Measurements from ENCODE around the gene KLK12.

The KLK12 gene

DNA sequence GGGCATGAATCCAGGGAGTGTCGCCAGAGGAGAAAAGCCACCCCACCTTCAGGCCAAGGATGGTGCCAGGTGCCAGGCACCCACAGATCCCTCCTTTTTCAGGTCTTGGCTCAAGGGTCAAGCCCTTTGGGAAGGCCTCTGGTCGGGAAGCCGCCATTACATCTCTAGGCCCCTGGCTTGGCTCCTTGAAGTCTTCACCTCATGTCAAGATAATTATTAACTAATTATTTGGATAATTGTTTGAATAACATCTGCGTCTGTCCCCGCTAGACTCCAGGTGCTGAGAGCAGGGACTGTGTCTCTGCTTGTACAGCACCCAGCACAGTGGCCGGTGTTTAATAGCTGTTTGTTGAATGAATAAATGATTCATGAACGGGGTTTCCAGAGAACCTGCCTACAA is 28.9 kb upstream of the KLK12 start:
- no peak for TF ChIP-seq TAF1 (IDR thresholded peaks at IDR 0.05; ENCODE audit: borderline replicate concordance, insufficient read depth, low read length)

DNA sequence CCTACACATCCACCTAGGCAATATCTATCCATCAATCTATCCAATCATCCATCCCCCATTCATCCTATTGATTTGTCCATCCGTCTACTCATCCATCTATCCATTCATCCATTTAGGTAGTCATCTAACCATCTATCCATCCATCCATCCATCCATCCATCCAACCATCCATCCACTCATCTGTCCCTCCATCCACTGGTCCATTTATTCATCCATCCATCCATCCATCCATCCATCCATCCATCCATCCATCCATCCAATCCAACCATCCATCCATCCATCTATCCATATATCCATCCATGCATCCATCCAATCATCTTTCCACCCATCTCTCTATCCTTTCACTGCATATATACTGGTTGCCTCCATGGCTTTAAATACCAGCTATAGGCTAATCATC is 26.2 kb upstream of the KLK12 start:
- TF ChIP-seq POLR2AphosphoS5 (IDR thresholded peaks at IDR 0.05; ENCODE audit: low read depth, low read length) = no peak
- no peak for TF ChIP-seq FOXP2 (optimal IDR thresholded peaks at IDR 0.05; ENCODE audit: borderline replicate concordance, extremely low read depth, extremely low read length, insufficient read depth)
- TF ChIP-seq, protein P1, sequence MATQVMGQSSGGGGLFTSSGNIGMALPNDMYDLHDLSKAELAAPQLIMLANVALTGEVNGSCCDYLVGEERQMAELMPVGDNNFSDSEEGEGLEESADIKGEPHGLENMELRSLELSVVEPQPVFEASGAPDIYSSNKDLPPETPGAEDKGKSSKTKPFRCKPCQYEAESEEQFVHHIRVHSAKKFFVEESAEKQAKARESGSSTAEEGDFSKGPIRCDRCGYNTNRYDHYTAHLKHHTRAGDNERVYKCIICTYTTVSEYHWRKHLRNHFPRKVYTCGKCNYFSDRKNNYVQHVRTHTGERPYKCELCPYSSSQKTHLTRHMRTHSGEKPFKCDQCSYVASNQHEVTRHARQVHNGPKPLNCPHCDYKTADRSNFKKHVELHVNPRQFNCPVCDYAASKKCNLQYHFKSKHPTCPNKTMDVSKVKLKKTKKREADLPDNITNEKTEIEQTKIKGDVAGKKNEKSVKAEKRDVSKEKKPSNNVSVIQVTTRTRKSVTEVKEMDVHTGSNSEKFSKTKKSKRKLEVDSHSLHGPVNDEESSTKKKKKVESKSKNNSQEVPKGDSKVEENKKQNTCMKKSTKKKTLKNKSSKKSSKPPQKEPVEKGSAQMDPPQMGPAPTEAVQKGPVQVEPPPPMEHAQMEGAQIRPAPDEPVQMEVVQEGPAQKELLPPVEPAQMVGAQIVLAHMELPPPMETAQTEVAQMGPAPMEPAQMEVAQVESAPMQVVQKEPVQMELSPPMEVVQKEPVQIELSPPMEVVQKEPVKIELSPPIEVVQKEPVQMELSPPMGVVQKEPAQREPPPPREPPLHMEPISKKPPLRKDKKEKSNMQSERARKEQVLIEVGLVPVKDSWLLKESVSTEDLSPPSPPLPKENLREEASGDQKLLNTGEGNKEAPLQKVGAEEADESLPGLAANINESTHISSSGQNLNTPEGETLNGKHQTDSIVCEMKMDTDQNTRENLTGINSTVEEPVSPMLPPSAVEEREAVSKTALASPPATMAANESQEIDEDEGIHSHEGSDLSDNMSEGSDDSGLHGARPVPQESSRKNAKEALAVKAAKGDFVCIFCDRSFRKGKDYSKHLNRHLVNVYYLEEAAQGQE (IDR thresholded peaks at IDR 0.05; ENCODE audit: insufficient read depth in 1 of 2, low read depth in 2 of 2, low read length in 2 of 2) = no peak
- no peak for TF ChIP-seq TAF1 (IDR thresholded peaks at IDR 0.05; ENCODE audit: borderline replicate concordance, insufficient read depth, low read length)
- no peak for TF ChIP-seq SIN3A (IDR thresholded peaks at IDR 0.05; ENCODE audit: borderline replicate concordance, insufficient read depth, low read length)

DNA sequence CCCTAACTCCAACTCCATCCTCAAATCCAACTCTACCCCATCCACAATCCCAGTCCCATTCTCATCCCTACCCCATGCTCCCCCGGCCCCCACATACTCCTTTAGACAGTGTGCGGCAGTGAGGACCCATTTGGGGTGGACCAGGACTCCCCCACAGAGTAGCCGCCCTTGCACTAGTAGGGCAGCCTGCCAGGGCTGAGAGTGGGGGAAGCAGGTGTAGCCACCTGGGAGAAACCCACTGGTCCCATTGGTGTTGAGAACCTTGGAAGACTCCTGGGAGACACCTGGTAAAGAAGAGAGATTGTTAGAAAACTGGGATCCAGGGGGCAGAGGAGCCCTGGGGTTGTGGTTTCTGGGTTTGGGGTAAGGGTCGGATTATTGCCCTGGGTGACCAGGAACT is 25.5 kb upstream of the KLK12 start:
- TF ChIP-seq POLR2AphosphoS5 (IDR thresholded peaks at IDR 0.05; ENCODE audit: low read depth, low read length) (no peak), FOXP2 (optimal IDR thresholded peaks at IDR 0.05; ENCODE audit: borderline replicate concordance, extremely low read depth, extremely low read length, insufficient read depth) (no peak), SIN3A (IDR thresholded peaks at IDR 0.05; ENCODE audit: borderline replicate concordance, insufficient read depth, low read length) (no peak), TAF1 (IDR thresholded peaks at IDR 0.05; ENCODE audit: borderline replicate concordance, insufficient read depth, low read length) (no peak)
- TF ChIP-seq, protein P1 (IDR thresholded peaks at IDR 0.05; ENCODE audit: insufficient read depth in 1 of 2, low read depth in 2 of 2, low read length in 2 of 2) = no peak

DNA sequence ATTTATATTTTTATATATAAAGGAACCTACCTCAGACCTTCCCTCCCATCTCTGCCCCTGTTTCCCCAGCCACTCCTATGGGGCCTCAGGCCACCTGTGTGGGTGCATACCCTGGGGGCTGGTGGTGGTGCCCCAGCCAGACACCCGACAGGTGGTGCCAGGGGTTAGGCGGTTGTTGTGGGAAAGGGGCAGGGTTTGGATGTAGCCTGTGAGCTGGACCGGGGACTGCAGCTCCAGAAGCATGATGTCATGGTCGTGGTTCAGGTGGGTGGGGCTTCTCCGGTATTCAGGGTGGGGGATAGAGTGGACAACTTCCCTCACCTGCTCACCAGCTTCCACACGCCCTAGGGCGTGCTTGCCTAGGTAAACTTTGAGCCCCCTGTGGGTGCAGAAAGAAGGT is 24.9 kb upstream of the KLK12 start:
- TF ChIP-seq, protein P1 (IDR thresholded peaks at IDR 0.05; ENCODE audit: insufficient read depth in 1 of 2, low read depth in 2 of 2, low read length in 2 of 2) = no peak
- no peak for TF ChIP-seq FOXP2 (optimal IDR thresholded peaks at IDR 0.05; ENCODE audit: borderline replicate concordance, extremely low read depth, extremely low read length, insufficient read depth)
- no peak for TF ChIP-seq SIN3A (IDR thresholded peaks at IDR 0.05; ENCODE audit: borderline replicate concordance, insufficient read depth, low read length)
- TF ChIP-seq TAF1 (IDR thresholded peaks at IDR 0.05; ENCODE audit: borderline replicate concordance, insufficient read depth, low read length) = no peak
- TF ChIP-seq POLR2AphosphoS5 (IDR thresholded peaks at IDR 0.05; ENCODE audit: low read depth, low read length) = no peak

DNA sequence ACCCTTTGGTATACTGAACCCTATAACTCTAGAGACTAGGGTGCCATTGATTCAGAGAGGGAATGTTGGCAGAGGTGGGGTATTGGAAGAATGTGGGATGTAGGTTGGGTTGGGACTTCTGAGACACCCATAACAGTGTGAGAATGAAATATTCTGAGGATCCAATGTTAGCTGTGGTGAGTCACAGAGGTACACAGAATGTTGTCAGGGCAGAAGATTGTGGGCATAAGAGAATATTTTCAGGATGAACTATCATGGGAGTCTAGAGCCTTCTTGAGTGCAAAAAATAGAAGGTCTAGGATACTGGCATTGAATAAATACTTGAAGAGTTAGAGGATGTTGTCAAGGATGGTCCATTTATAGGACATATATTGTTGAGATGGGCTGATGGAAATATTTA is 21.1 kb upstream of the KLK12 start:
- TF ChIP-seq FOXP2 (optimal IDR thresholded peaks at IDR 0.05; ENCODE audit: borderline replicate concordance, extremely low read depth, extremely low read length, insufficient read depth) = no peak
- TF ChIP-seq TAF1 (IDR thresholded peaks at IDR 0.05; ENCODE audit: borderline replicate concordance, insufficient read depth, low read length) = no peak
- no peak for TF ChIP-seq SIN3A (IDR thresholded peaks at IDR 0.05; ENCODE audit: borderline replicate concordance, insufficient read depth, low read length)
- TF ChIP-seq POLR2AphosphoS5 (IDR thresholded peaks at IDR 0.05; ENCODE audit: low read depth, low read length) = no peak
- TF ChIP-seq, protein P1 (IDR thresholded peaks at IDR 0.05; ENCODE audit: insufficient read depth in 1 of 2, low read depth in 2 of 2, low read length in 2 of 2) = no peak
